Activated T-helper 17 cell treated with anti-CD3 and anti-CD28 coated beads, Interleukin-2, amount 50 U/mL, for 72 hours (primary cell): ENCODE measurements around the gene SEH1L. TPM values are rescaled to one million over a fixed set of nuclear protein-coding genes. Genes with fewer than 3 reads are reported as not detected.
A peak's percentile ranks its signal among the peaks of the same experiment; 100 is the strongest.
"Not testable (repeated sequence)": the region's sequence is repeated elsewhere in the genome, so short reads cannot be mapped to it uniquely, and the experiment has no call there.

Experiments
- ATAC-seq: fragments of 150-1000 bp; cut with Tn5 transposase; replicated peaks from 2 replicates; pipeline ENCODE4 v1.10.0; 2021; ENCODE audit warnings: mild to moderate bottlenecking, moderate library complexity
- H3K27ac Mint-ChIP-seq: one replicate; pipeline ENCODE4 v1.8.0; 2022; ENCODE audit warnings: mixed read lengths
- H3K27me3 Mint-ChIP-seq: one replicate; pipeline ENCODE4 v1.8.0; 2022; ENCODE audit warnings: mixed read lengths
- H3K36me3 Mint-ChIP-seq: one replicate; pipeline ENCODE4 v1.8.0; 2022; ENCODE audit warnings: low read depth, mild to moderate bottlenecking, mixed read lengths
- H3K4me1 Mint-ChIP-seq: one replicate; pipeline ENCODE4 v1.8.0; 2022; ENCODE audit warnings: mixed read lengths
- H3K4me3 Mint-ChIP-seq: one replicate; pipeline ENCODE4 v1.8.0; 2022; ENCODE audit warnings: mild to moderate bottlenecking, mixed read lengths
- H3K9me3 Mint-ChIP-seq: one replicate; pipeline ENCODE4 v1.8.0; 2022; ENCODE audit warnings: mixed read lengths
- total RNA-seq, 2 donors: library from RNA; stranded (reverse); gene quantifications; one replicate each; pipeline ENCODE4 v1.2.3, GENCODE V29; 2022

SEH1L gene
- total RNA-seq, 2 donors from 2014 or later = 72.1 to 120 TPM

- ATAC-seq = no peak
- H3K9me3 Mint-ChIP-seq = no peaks in the 10 kb centered on the region
- H3K27me3 Mint-ChIP-seq = no peaks in the 10 kb centered on the region
- peaks cover 49% of the 10 kb centered on the region for H3K36me3 Mint-ChIP-seq
- H3K4me3 Mint-ChIP-seq = no peak overlapping the region
- no peak overlapping the region for H3K27ac Mint-ChIP-seq
- peaks cover 26% of the 10 kb centered on the region for H3K4me1 Mint-ChIP-seq
Measured at GRCh38 chr18:12995952-12996477, 48.2 kb downstream of the SEH1L start.

GRCh38 chr18:12996661-12997292 lies 49.0 kb downstream of the SEH1L start:
- no peaks in the 10 kb centered on the region for H3K9me3 Mint-ChIP-seq
- ATAC-seq = no peak
- H3K4me3 Mint-ChIP-seq = no peak overlapping the region
- no peaks in the 10 kb centered on the region for H3K27me3 Mint-ChIP-seq
- H3K27ac Mint-ChIP-seq = no peak overlapping the region
- H3K4me1 Mint-ChIP-seq = peaks cover 24% of the 10 kb centered on the region
- H3K36me3 Mint-ChIP-seq = peaks cover 49% of the 10 kb centered on the region

- ATAC-seq, H3K27me3 Mint-ChIP-seq, H3K4me3 Mint-ChIP-seq, H3K27ac Mint-ChIP-seq, H3K9me3 Mint-ChIP-seq: not testable (repeated sequence)
- Mint-ChIP-seq H3K4me1 (peaks cover 24% of the 10 kb centered on the region), H3K36me3 (peaks cover 45% of the 10 kb centered on the region)
Measured at GRCh38 chr18:12997330-12997729, 49.5 kb downstream of the SEH1L start.

GRCh38 chr18:12998332-12999060 lies 50.7 kb downstream of the SEH1L start:
- Mint-ChIP-seq H3K4me1 (peaks cover 16% of the 10 kb centered on the region), H3K27ac (peak overlapping the region; percentile 44), H3K27me3 (no peaks in the 10 kb centered on the region), H3K4me3 (peak overlapping the region; percentile 61), H3K36me3 (peaks cover 37% of the 10 kb centered on the region), H3K9me3 (no peaks in the 10 kb centered on the region)
- ATAC-seq = peak; percentile 76

GRCh38 chr18:13003466-13003896 lies 55.7 kb downstream of the SEH1L start:
- H3K4me3 Mint-ChIP-seq = no peak overlapping the region
- H3K9me3 Mint-ChIP-seq = no peaks in the 10 kb centered on the region
- peaks cover 16% of the 10 kb centered on the region for H3K4me1 Mint-ChIP-seq
- peak; percentile 48 for ATAC-seq
- no peaks in the 10 kb centered on the region for H3K27me3 Mint-ChIP-seq
- peaks cover 35% of the 10 kb centered on the region for H3K36me3 Mint-ChIP-seq
- no peak overlapping the region for H3K27ac Mint-ChIP-seq

- Mint-ChIP-seq H3K4me1 (peaks cover 11% of the 10 kb centered on the region), H3K27me3 (no peaks in the 10 kb centered on the region), H3K4me3 (no peak overlapping the region), H3K36me3 (peaks cover 26% of the 10 kb centered on the region), H3K27ac (no peak overlapping the region), H3K9me3 (no peaks in the 10 kb centered on the region)
- peak; percentile 15 for ATAC-seq
Measured at GRCh38 chr18:13004396-13004795, 56.6 kb downstream of the SEH1L start.

GRCh38 chr18:13005289-13005688 lies 57.5 kb downstream of the SEH1L start:
- H3K27ac Mint-ChIP-seq = no peak overlapping the region
- no peak overlapping the region for H3K4me3 Mint-ChIP-seq
- ATAC-seq = no peak

GRCh38 chr18:13006531-13007247 lies 58.9 kb downstream of the SEH1L start:
- Mint-ChIP-seq H3K4me3 (no peak overlapping the region), H3K27me3 (no peaks in the 10 kb centered on the region), H3K27ac (peak overlapping the region; percentile 35), H3K4me1 (peaks cover 7% of the 10 kb centered on the region), H3K36me3 (peaks cover 3% of the 10 kb centered on the region), H3K9me3 (no peaks in the 10 kb centered on the region)
- ATAC-seq = no peak

More at GRCh38 chr18:13005289-13005688, 57.5 kb downstream of the SEH1L start:
- H3K27me3 Mint-ChIP-seq = no peaks in the 10 kb centered on the region
- peaks cover 17% of the 10 kb centered on the region for H3K36me3 Mint-ChIP-seq
- H3K4me1 Mint-ChIP-seq = peaks cover 7% of the 10 kb centered on the region
- no peaks in the 10 kb centered on the region for H3K9me3 Mint-ChIP-seq

GRCh38 chr18:13007248-13007560 lies 59.4 kb downstream of the SEH1L start:
- Mint-ChIP-seq H3K36me3 (no peaks in the 10 kb centered on the region), H3K4me1 (peaks cover 7% of the 10 kb centered on the region), H3K4me3 (no peak overlapping the region), H3K27ac (no peak overlapping the region), H3K27me3 (no peaks in the 10 kb centered on the region), H3K9me3 (no peaks in the 10 kb centered on the region)
- no peak for ATAC-seq

- H3K27me3 Mint-ChIP-seq = no peaks in the 10 kb centered on the region
- H3K4me1 Mint-ChIP-seq = peaks cover under 1% of the 10 kb centered on the region
- H3K4me3 Mint-ChIP-seq = no peak overlapping the region
- H3K9me3 Mint-ChIP-seq = no peaks in the 10 kb centered on the region
- no peak overlapping the region for H3K27ac Mint-ChIP-seq
- no peaks in the 10 kb centered on the region for H3K36me3 Mint-ChIP-seq
- no peak for ATAC-seq
Measured at GRCh38 chr18:13011719-13012118, 63.9 kb downstream of the SEH1L start.

GRCh38 chr18:13014232-13014631 lies 66.4 kb downstream of the SEH1L start:
- Mint-ChIP-seq H3K4me3 (no peak overlapping the region), H3K27me3 (no peaks in the 10 kb centered on the region), H3K9me3 (no peaks in the 10 kb centered on the region), H3K27ac (no peak overlapping the region), H3K4me1 (peaks cover 13% of the 10 kb centered on the region), H3K36me3 (no peaks in the 10 kb centered on the region)
- no peak for ATAC-seq

- no peak for ATAC-seq
- peaks cover 16% of the 10 kb centered on the region for H3K4me1 Mint-ChIP-seq
Measured at GRCh38 chr18:13014818-13015217, 67.0 kb downstream of the SEH1L start.

GRCh38 chr18:13017247-13017875 lies 69.5 kb downstream of the SEH1L start:
- no peak for ATAC-seq
- H3K4me3 Mint-ChIP-seq = no peak overlapping the region
- H3K27ac Mint-ChIP-seq = peak overlapping the region; percentile 66
- no peaks in the 10 kb centered on the region for H3K27me3 Mint-ChIP-seq
- H3K9me3 Mint-ChIP-seq = no peaks in the 10 kb centered on the region
- H3K36me3 Mint-ChIP-seq = no peaks in the 10 kb centered on the region
- H3K4me1 Mint-ChIP-seq = peaks cover 26% of the 10 kb centered on the region

More at GRCh38 chr18:13014818-13015217, 67.0 kb downstream of the SEH1L start:
- no peak overlapping the region for H3K27ac Mint-ChIP-seq
- no peaks in the 10 kb centered on the region for H3K36me3 Mint-ChIP-seq
- no peak overlapping the region for H3K4me3 Mint-ChIP-seq
- H3K9me3 Mint-ChIP-seq = no peaks in the 10 kb centered on the region
- H3K27me3 Mint-ChIP-seq = no peaks in the 10 kb centered on the region

- Mint-ChIP-seq H3K9me3 (no peaks in the 10 kb centered on the region), H3K4me1 (peaks cover 26% of the 10 kb centered on the region), H3K27me3 (no peaks in the 10 kb centered on the region), H3K36me3 (no peaks in the 10 kb centered on the region), H3K4me3 (no peak overlapping the region), H3K27ac (peak overlapping the region; percentile 66)
- ATAC-seq = peak; percentile 70
Measured at GRCh38 chr18:13018374-13018773, 70.6 kb downstream of the SEH1L start.
